Bone marrow (tissue), 2 donors: ENCODE results near the gene ERRFI1.
"Not testable (repeated sequence)": the region's sequence is repeated elsewhere in the genome, so short reads cannot be mapped to it uniquely, and the experiment has no call there.

Experiments used
- DNase-seq, 2 donors: peaks; one replicate each; lab custom pipeline; 2025; lab: John Stamatoyannopoulos, UW

The ERRFI1 gene, protein sequence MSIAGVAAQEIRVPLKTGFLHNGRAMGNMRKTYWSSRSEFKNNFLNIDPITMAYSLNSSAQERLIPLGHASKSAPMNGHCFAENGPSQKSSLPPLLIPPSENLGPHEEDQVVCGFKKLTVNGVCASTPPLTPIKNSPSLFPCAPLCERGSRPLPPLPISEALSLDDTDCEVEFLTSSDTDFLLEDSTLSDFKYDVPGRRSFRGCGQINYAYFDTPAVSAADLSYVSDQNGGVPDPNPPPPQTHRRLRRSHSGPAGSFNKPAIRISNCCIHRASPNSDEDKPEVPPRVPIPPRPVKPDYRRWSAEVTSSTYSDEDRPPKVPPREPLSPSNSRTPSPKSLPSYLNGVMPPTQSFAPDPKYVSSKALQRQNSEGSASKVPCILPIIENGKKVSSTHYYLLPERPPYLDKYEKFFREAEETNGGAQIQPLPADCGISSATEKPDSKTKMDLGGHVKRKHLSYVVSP

DNA sequence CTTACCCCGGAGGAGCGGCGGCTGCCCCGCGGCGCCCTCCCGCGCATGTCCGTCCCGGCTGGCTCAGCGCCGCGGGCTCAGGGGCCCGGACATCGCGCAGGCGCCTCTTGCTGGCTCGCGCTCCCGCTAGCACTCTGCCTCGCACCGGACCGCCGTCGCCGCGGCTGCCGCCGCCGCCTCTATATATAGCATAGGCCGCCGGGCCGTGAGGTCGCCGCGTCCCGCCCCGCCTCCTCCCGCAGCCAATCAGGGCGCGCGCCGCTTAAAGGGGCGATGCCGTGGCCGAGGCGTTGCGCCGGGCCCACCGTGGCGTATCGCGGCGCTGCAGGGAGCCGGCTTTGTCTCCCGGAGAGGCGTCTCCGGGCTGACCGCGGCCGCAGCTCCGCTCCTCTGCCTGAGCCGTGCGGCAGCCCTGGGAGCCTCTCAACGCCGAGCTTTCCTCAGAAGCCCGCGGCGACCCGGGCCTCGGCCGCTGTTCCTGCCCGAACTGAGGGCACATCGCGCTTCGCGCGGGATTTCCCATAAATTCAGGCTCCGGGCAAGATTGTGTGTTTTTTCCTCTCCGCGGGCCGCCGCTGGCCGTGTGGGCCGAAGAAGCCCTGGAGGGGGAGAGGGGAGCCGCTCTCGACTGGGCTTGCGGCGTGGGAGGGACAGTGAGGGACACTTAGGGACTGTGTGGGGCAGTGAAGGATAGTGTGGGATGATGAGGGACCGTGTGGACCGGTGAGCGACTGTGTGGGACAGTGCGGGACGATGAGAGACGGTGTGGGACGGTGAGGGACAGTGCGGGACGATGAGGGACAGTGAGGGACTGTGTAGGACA, at the start of gene ERRFI1:
TSS of gene ERRFI1 (minus strand) at position 157 of the 823 bp plus-strand sequence. CDS start 10,690 bp downstream, outside the sequence.
- peak in 1 of 2 donors; percentile 40 for DNase-seq

DNA sequence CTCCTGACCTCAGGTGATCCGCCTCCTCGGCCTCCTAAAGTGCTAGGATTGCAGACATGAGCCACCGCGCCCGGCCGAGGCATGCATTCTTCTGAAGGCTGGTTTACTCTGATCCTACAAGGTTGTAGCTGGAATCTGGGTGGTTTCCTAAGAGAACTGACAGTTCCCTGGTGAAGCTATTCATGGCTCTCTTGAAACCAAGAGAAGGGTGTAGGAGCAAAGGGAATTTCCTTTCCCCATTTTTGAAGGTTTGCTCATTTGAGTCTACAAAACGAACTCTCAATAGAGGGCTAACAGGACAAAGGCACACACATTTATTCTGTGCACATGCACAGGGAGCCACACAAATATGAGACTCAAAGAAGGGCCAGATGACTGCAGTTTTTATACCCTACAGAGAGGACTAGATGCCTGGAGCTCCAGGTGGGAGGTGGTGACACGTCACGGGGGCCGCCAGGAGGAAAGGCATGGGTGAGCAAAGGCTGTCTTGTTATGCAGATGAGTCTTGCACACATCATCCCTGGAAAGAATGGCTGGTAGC, 49.5 kb upstream of the ERRFI1 start:
- no peak for DNase-seq

DNA sequence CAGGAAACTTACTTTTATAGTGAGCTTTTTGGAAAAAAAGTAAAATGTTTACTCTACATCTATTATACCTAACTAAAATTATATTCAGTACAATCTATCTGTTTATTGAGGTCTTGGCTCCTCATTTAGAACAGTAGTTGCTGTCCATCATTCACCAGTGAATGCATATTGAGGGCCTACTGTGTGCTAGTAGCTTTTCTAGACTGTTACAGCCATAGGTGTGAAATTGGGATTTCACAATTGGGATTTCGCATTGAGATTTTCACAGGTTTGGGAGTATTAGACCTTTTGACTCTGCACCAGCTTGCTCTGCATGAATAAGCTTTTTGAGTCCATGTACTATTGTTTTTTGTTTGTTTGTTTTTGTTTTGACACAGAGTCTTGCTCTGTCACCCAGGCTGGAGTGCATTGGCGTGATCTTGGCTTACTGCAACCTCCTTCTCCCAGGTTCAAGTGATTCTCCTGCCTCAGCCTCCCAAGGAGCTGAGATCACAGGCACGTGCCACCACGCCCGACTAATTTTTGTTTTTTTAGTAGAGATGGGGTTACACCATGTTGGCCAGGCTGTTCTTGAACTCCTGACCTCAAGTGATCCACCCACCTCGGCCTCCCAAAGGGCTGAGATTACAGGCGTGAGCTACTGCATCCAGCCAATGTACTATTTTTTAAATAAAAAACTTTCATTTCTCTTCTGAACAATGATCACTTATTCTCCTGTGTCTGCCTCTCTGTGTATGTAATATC, 47.2 kb upstream of the ERRFI1 start:
- DNase-seq: no peak

DNA sequence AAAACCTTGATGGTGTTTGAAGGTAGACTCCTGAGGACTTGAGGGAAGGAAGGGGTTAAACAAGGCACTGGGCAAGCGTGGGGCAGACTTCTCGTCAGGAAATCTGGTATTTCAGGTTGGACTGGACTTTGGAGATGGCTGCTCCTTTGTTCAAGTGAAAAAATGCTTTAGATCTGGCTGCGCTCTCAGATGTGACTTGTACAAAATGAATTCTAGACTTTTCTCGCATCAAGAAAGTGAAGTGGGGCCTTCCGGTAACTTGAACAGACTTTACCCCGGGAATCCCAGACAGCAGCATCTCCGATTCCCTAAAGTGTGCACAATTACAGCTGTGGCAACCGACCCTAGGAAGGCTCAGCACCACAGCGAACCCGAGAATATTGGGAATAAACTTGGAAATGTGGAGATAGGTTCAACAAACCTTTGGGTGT, 44.3 kb upstream of the ERRFI1 start:
- DNase-seq: no peak

DNA sequence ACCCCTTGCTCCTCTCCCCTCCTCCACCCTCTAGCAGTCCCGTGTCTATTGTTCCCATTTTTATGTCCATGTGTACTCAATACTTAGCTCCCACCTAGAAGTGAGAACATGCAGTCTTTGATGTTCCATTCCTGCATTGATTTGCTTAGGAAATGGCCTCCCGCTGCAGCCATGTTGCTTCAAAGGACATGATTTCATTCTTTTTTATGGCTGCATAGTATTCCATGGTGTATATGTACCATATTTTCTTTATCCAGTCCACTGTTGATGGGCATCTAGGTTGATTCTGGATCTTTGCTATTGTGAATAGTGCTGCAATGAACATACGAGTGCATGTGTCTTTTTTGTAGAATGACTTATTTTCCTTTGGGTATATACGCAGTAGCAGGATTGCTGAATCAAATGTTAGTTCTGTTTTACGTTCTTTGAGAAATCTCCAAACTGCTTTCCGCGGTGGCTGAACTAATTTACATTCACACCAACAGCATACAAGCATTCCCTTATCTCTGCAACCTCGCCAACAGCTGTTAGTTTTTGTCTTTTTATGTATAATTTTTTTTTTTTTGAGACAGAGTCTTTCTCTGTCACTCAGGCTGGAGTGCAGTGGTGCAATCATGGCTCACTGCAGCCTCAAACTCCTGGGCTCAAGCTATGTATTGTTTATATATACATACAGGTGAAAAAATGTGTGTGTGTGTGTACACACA, 43.7 kb upstream of the ERRFI1 start:
- DNase-seq: not testable (repeated sequence)

DNA sequence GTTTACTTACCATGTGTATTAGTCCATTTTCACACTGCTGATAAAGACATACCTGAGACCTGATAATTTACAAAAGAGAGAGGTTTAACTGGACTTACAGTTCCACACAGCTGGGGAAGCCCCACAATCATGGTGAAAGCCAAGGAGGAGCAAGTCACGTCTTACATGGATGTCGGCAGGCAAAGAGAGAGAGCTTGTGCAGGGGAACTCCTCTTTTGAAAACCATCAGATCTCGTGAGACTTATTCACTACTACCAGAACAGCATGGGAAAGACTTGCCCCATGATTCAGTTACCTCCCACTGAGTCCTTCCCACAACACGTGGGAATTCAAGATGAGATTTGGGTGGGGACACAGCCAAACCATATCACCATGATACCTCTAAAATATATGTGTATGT, 39.3 kb upstream of the ERRFI1 start:
- DNase-seq: no peak

DNA sequence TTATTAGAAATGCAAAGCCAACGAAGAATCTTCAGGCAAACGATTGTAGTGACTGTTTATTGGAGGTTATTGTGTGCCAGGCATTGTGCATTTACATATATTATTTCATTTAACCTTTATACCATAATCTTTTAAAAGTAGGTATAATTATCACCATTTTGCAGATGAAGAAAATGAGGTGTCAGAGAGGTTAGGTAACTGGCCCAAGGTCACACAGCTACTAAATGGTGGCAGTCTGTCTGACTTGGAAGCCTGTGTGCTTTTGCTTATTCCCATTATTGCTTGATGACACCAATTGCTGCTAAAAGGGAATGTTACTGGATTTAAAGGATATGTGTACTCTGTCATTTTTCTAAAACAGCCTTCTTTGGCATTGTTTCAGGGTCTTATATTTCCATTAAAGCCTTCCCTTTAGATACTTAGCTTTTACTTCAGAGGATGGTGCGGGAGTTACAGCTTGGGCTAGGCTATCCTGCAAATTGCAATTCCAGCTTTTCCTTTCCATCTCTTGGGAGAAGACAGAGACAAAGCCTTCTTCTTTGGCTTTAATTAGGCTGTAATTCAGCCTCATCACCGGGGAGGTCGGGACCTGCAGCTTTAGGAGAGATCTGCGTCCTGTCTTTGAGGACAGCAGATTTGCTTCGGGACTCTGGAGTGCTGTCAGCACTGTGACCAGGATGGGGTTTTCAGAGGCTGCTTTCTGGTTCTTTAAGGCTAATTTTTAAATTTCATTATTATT, 37.4 kb upstream of the ERRFI1 start:
- peak in 1 of 2 donors; percentile 0 for DNase-seq

DNA sequence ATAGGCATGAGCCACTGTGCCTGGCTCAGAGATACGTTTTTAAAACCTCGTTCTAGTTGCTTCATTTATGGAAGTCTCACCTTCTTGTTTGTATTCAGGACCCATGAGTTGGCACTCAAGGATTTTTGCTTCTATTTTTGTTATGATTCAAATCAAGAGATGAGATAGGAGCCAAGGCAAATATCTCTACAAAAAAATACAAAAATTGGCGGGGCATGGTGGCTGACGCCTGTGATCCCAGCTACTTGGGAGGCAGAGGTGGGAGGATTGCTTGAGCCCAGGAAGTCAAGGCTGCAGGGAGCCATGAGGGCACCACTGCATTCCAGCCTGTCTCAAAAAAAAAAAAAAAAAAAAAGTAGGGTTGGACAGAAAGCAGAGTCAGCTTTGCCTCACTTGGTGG, 36.8 kb upstream of the ERRFI1 start:
- DNase-seq: no peak

DNA sequence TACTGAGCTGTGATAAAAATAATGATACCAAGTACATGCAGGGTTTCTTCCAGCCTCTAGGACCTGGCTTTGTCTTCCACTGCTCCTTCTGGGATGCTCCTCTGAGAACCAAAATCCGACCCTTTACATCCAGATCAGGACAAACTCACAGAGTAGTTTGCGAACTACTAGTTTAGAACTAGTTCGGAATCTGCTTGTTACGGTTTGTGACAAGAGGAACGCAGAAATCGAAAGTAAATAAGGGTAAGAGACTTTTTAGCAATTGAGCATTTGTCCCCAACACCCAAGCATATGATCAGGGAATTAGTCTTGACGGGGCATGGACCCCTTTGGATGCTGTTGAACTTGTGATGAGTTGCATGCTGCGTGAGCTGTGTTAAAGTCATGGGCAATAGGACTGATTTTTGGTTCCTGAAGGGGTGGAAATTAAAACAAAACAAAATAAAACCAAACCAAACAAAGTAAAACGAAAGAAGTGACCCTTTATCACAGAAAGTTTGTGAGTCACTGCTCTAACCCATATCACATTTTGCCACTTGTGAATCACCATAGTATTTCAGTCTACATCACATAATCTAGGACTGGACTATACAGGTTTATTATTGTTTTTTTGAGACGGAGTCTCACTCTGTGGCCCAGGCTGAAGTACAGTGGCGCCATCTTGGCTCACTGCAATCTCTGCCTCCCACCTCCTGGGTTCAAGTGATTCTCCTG, 35.7 kb upstream of the ERRFI1 start:
- DNase-seq: no peak

DNA sequence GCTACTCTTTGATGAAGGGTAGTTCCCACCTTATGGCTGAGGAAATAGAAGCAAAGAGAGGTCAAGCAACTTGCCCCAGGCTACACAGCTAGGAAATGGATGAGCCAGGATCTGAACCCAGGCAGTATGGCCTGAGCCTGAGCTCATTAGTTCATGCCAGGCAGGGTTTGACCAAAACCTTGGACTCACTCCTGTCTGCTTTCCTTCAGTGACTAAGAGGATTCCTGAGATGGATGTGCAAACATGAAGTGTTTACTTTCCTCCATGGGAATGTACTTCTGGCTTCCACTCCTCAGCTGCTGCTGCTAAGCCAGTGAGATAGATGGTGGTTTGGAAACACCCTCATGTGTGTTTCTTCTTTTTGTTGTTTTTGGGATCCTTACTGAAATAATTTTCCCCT, 35.1 kb upstream of the ERRFI1 start:
- DNase-seq: no peak

DNA sequence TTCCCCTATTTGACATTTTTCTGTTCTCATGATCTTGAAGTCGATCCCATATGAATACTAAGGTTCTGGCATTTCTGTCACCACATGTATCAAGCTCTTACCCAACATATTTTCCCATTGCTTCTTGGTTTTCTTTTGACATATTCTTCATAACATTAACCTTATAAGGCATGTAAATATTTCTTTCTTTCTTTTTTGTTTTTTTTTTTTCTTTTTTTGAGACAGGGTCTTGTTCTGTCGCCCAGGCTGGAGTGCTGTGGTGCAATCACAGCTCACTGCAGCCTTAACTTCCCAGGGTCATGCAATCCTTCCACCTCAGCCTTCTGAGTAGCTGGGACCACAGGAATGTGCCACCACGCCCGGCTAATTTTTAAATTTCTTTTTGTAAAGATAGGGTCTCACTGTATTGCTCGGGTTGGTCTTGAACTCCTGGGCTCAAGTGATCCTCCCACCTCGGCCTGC, 33.1 kb upstream of the ERRFI1 start:
- no peak for DNase-seq

DNA sequence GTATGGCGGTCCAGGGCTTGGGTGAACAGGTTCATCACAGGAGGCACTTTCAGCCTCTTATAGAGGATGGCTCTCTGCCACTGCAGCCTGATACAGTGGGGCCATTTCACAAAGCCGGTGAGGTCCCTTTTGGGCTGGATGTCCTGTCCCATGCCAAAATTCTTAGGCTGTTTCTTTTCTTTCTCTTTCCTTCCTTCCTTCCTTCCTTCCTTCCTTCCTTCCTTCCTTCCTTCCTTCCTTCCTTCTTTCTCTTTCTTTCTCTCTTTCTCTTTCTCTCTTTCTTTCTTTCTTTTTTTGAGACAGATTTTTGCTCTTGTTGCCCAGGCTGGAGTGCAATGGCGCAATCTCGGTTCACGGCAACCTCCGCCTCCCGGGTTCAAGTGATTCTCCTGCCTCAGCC, 31.7 kb upstream of the ERRFI1 start:
- not testable (repeated sequence) for DNase-seq

DNA sequence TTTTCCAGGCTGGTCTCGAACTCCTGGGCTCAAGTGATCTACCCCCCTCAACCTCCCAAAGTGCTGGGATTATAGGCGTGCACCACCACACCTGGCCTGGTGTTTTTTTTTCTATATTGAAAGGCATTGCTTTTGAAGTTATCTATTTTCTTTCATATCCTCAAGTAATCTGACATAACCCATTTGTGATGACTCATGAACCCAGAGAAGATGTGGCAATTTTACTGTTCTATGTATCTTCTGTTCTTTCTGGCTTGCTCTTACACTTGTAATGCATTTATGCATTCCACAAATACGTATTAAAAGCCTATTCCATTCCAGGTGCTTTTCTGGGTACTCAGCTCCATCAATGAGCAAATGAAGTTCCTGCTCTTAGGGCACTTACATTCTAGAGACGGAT, 29.9 kb upstream of the ERRFI1 start:
- DNase-seq: no peak

DNA sequence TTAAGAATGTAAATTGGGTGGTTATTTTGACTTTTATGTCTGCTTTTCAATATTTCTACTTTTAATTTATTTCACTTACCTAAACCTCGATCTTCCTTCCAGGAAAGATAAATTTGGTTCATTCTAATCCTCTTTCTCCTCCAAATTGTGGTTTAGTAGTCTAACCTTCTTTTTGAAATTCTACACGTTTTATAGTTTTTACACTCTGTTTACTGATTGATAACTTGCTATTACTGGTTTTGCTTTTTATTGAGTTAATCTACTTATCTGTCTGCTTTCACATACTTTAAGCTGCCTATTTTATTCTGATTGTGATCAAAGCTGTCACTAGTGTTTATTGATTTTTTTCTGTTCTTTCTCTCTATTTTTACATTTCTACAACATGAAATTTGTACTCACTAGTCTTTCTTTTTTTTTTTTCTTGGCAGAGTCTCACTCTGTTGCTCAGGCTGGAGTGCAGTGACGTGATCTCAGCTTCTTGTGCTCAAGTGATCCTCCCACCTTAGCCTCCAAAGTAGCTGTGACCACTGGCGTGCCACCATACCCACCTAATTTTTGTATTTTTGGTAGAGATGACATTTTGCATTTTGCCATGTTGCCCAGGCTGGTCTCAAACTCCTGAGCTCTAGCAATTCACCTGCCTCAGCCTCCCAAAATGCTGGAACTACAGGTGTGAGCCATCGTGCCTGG, 27.9 kb upstream of the ERRFI1 start:
- DNase-seq: no peak

DNA sequence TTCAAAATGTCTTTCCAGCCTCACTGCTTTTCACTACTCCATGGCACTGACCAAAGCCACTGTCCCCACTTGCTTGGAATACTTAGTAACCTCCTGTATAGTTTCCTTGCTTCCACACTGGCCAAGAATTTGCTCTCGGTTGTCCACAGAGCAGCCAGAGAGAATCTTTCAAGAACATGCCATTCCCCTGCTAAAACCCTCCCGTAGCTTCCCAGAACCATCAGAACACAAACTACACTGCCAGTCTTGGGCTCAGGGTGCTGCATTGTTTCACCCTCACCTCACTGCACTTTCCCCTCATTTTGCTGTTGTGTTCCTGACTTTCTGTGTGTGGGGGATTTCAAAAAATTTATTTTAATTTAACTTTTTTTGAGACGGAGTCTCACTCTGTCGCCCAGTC, 25.5 kb upstream of the ERRFI1 start:
- no peak for DNase-seq

DNA sequence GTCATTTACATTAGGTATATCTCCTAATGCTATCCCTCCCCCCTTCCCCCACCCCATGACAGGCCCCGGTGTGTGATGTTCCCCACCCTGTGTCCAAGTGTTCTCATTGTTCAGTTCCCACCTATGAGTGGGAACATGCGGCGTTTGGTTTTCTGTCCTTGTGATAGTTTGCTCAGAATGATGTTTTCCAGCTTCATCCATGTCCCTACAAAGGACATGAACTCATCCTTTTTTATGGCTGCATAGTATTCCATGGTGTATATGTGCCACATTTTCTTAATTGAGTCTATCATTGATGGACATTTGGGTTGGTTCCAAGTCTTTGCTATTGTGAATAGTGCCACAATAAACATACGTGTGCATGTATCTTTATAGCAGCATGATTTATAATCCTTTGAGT, 23.1 kb upstream of the ERRFI1 start:
- DNase-seq: not testable (repeated sequence)

DNA sequence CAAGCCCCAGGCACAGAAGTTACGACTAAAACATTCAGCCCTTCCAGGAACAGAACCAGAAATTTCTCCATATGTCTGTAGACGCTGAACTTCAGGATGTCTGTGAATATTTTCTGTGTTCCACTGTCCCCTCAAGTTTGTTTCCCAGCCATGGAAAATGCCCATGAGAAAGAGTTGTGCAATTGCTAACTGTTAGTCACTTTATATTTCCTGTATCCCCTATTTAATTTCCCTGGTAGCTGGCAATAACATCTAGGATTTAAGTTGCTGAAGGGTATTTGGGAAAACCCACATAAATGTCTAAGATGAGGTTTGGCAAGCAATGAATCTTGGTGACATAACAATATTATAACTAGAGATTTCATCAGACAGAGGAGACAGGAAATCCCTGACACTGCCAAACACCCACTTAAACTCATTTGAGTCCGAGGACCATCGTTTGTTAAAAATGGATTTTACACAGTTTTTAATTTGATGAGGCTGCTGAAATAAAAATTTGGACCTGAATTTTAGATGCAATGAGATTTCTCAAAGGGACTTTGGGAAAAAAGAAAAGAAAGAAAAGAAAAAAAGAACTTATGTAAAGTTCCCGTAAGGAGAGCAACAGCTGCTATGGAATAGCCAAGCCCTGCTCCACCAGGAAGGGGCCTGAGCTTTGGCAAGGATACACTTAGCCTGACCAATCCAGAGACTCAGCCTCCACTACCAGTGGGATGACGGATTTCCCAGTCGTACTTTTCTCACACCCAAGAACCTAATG, 21.8 kb upstream of the ERRFI1 start:
- no peak for DNase-seq

DNA sequence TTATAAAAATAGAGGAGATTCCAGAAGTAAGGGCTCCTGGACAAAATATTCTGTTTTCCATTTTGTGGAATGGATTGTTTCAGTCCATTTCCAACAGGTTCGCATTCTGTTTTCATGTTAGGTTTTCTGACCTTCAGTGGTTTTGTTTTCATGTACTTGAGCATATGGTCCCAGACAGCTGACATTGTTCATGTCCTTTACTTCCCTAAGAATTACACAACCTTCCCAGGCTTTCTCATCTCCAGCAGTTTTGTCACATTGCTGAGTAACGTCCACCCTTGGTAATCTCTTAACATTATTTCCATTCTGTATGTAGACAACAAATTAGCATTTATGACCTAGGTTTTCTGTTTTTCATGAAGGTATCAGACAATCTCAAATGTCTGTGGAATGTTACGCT, 21.0 kb upstream of the ERRFI1 start:
- DNase-seq: no peak

DNA sequence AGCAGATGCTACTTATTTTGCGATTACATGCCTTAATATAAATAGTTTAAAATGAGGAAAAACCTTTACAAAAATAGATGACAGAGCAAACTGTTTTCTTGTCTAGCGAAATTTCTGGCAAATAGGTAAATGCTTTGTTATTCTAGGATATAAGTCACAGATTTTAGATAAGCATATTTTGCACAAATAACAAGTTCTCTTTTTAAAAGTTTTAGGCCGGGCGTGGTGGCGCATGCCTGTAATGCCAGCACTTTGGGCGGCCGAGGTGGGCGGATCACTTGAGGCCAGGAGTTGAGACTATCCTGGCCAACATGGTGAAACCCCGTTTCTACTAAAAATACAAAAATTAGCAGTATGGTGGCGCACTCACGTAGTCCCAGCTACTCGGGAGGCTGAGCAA, 20.3 kb upstream of the ERRFI1 start:
- DNase-seq: no peak
